Stimulated activated CD4-positive, alpha-beta T cell treated with anti-CD3 and anti-CD28 coated beads, Interleukin-4, amount 100 ng/mL, for 24 hours (primary cell): ENCODE measurements around the gene IQCH.
"Not testable (repeated sequence)": the region's sequence is repeated elsewhere in the genome, so short reads cannot be mapped to it uniquely, and the experiment has no call there.

ENCODE experiments used
- DNase-seq: peaks from one replicate; pipeline ENCODE4 v3.0.0-alpha.2; 2020

IQCH gene

GRCh38 chr15:67399925-67400324, 145.3 kb downstream of the IQCH start:
- no peak for DNase-seq

DNA sequence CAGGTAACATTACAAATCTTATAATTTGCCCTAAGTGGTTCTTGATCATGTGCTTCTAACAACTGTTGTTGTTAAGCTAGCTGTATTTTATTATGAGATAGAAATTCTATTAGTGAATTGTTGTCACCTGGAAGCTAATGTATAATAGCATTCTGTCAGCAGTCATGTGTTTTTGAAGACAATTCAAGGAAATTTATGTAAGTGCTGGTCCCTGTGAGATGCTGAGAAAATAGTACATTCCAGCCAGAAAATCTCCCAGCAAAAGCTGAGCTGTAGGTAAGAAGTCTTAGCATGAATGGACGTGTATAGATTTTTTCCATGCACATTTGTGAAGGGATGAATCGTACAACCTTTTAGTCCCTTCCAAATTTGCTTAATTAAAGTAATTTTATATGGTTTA, 146.3 kb downstream of the IQCH start:
- DNase-seq: no peak

- DNase-seq: no peak
These were observed 146.8 kb downstream of the IQCH start for GRCh38 chr15:67401336-67401735.

DNA sequence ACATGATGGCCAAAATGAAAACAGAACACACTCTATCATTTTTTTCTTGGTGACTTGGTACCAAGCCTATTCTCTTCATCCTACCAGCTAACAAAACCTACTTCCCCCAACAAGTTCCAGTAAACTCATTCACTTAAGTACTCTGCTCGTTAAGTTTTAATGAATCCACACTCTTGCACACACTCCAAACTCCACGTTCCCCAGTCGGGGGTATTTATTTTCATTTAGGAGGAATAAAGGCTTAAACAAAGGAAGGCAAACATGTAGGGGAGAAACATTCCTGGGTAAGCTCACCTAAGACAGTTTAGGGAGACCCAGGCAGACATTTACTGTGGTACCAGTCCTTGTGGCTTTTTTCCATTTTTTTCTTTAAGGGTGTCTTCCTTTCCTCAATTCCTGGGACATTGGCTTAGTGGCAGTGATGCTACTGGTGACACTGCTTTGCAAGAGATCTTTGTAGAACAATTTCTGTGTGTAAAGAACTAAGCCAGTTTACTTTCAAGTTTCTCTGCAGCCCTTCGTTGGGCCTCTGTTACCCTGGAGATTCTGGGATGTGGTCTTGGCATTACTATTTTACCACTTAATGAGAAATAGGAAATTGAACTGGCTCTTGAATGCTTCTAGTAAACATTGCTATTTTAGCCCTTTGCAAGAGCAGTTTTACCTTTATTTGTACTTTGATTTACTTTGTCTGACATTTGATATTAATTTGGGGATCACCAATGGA, 149.0 kb downstream of the IQCH start:
- no peak for DNase-seq

DNA sequence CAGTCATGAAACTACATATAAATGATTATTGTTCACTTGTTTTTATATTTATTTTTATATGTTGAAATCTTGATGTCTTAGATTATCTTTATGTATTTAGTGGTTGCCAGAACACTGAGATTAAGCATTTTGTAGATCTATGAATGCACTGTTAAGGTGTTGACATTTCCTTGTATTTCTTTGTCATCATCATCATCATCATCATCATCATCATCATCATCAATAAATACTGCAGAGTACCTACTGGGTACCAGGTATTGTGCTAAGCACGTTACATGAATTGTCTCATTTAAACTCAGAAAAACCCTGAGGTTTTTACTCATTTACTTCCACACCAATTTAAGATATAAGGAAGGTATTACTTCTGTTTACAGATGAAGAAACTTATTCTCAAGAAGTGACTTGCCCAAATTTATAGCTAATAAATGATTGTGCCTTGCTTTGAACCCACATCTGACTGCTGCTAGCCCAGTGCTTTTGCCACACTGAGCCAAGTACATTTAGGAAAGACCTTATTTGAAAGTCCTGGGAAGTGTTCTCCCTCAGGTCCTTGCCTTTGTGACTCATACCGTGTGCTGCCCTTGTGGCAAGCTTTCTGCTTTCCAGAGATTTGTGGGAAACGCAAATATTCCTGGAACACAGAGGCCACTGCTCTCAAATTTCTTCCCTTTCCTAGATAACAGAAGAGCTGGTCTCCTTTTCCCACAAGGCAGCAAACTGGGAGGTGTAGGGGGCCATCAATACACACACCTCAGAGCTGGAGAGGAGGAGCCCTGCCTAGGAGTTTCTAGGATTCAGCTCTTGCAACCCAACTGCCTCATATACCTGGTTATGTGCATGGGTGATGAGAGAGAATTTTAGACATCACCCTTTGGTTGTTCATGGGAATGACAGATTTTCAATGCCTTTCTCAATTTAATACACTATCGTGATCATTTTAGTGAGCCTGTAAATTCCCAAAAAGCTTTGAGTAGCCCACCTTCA, 150.9 kb downstream of the IQCH start:
- no peak for DNase-seq

- no peak for DNase-seq
These were observed 151.8 kb downstream of the IQCH start for GRCh38 chr15:67406257-67406861.

DNA sequence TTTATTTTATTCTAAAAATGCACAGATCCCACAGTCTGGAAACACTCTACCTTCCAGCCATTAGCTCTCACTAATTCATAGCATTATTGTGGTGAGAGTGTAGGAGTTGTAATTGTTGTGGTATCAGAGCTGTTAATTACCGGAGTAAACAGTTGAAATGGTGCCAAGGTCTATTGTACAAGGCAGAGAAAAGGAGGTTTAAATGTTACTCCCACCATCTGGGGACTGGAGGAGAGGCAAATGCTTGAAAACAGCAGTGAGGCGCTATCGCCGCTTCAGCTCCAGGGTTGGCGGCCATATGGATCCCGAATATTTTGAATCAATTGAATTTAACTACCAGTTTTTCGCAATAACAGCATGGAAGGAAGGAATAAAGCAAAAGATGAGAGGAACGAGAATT, 153.2 kb downstream of the IQCH start:
- no peak for DNase-seq

DNA sequence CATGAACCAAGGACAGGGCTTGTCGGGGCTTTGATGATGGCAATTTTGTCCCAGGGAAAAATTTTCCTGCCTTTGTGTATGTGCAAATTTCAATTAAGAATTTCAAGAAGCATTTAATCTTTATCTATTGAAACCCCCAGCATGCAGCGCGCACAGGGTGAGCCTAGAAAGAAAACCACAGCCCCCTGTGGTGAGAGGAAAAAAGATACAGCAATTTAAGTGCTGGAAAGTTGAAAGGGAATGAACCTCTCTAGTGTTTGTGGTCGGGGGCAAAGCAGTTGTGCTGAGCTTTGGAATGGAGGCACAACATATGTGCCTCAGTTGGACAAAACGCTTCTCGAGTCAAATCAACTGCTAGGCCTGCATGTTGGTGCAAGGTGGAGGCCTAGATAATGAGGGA, 154.6 kb downstream of the IQCH start:
- no peak for DNase-seq

- DNase-seq: no peak
These were observed 156.9 kb downstream of the IQCH start for GRCh38 chr15:67411486-67411885.

GRCh38 chr15:67413770-67414390, 159.3 kb downstream of the IQCH start:
- no peak for DNase-seq

GRCh38 chr15:67415181-67415580, 160.6 kb downstream of the IQCH start:
- DNase-seq: no peak

DNA sequence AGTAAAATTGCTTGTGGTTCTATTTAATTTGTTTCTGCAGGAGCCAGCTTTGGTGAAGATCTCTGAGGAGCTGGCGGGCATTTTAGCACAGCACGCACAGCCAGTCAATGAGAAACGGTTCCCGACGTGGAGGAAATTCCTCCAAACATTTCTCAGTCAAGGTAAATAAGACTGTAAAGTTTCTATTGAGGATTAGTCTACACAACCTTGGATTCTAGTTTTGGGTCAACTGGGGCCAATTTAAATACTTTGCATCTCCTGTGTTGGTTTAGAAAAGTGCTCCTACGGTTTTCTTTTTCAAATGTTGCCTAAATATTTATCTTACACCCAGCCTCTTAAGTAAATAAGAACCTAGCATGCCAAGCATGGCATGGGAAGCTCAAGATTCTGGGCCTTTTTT, 162.3 kb downstream of the IQCH start:
- DNase-seq: no peak

DNA sequence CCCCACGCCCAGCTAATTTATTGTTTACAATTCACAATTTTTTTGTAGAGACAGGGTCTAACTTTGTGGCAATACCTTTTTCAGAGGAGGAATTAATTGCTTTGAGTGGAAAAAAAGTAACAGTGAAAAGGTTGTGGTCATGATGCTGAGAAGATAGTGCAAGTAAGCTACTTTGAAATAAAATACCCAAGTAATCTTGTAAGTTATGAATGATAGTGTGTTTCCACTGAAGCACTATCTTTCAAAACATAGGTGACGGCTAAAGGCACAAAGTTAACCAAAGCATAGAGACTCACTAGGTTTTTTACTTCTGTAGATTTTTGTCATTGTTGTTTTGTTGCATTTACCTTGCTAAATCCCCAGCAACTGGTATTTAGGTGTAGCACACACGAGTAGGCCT, 165.1 kb downstream of the IQCH start:
- no peak for DNase-seq

DNA sequence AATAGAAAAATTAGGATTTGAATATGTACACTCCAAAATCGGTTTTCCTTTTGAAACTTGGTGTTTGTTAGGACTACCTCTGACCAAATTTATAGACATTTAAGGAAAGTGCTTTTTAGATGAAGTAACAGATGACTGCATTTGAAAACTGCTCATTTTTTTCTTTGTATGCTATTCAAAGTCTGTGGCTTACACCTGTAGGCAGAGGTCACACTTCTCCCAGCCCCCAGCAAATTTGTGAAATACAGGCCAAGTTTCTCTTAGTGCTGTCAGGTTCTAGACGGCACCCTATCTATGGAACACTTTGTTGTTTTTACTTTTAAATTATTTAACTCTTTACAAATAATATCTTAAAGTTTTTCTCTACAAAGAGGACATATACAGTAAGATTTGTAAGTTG, 165.6 kb downstream of the IQCH start:
- no peak for DNase-seq

- DNase-seq: no peak
These were observed 166.5 kb downstream of the IQCH start for GRCh38 chr15:67421105-67421504.

DNA sequence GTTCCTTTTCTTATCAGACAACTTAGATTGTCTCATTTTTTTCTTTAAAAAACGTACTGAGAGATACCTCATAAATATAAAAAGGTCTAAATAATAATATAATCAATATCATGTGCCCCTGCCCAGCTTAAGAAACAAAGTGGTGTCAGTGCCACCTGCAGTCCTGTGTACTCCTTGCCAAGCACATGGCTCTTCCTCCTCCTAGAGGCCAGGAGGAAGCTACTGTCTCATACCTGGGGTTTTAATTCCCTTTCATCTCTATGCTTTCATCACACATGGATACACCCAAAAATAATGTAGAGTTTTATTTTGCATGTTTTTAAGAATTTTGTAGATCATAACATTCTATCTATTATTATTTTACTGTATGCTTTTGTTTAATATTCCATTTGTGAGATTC, 167.7 kb downstream of the IQCH start:
- no peak for DNase-seq

DNA sequence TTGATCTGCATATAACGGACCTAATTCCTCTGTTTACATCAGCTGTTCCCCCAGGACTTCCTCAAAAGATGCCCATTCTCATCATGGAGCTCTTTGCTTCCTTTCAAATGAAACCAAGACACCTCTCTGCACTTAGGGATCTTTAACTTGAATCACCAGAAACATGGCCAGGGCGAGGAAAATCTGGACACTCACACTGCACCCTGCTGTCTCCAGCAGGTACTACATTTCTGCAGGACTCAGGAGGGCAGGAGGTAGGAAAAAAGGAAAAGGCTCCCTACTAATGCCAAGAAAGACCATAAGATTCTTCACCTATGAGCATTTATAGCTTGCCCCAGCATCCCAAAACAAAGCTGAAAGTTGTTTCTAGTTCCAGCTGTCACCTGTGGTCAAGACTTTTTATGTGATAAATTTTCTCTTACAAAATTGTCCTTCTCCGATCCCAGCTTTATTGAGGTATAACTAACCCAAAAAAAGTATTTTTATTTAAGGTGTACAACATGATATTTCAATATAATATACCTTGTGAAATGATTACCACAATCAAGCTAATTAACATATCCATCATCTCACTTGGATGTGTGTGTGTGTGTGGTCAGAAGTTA, 179.0 kb downstream of the IQCH start:
- peak; percentile 30 for DNase-seq

GRCh38 chr15:67436351-67437250, 182.0 kb downstream of the IQCH start:
- not testable (repeated sequence) for DNase-seq

- no peak for DNase-seq
These were observed 189.5 kb downstream of the IQCH start for GRCh38 chr15:67444100-67444499.

DNA sequence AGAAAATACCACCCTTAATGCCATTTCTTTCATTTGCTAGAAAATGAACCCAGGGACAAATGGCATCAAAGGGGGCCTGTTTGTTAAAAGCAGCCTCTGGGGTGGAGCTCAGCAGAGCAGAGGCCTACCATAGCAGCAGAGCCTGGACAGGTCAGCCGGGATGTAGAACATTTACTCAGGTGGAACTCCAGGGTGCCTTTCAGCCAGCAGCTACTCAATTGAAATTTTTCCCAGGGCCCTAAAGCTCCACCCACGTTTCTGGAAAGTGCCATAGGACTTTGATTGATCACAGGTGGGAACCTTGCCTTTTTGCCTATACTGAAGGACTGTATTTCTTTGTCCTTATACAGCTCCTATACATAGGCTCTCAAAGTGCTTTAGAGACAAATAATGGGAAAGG, 191.9 kb downstream of the IQCH start:
- no peak for DNase-seq

DNA sequence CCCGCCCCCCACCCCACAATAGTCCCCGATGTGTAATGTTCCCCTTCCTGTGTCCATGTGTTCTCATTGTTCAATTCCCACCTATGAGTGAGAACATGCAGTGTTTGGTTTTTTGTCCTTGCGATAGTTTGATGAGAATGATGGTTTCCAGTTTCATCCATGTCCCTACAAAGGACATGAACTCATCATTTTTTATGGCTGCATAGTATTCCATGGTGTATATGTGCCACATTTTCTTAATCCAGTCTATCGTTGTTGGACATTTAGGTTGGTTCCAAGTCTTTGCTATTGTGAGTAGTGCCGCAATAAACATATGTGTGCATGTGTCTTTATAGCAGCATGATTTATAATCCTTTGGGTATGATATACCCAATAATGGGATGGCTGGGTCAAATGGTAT, 193.8 kb downstream of the IQCH start:
- DNase-seq: not testable (repeated sequence)

DNA sequence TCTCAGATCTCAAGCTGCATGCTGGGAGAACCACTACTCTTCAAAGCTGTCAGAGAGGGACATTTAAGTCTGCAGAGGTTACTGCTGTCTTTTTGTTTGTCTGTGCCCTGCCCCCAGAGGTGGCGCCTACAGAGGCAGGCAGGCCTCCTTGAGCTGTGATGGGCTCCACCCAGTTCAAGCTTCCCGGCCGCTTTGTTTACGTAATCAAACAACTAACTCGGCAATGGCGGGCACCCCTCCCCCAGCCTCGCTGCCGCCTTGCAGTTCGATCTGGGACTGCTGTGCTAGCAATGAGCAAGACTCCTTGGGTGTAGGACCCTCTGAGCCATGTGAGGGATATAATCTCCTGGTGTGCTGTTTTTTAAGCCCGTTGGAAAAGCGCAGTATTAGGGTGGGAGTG, 199.1 kb downstream of the IQCH start:
- DNase-seq: not testable (repeated sequence)
